Astrocyte of the hippocampus (primary cell): ENCODE results near the gene ZNF148.

Experiments
- DNase-seq: peaks from one replicate; pipeline ENCODE4 v3.0.0; 2011; ENCODE audit warnings: low read depth, low spot score

Gene ZNF148

GRCh38 chr3:125280668-125281361 lies 94.3 kb downstream of the ZNF148 start:
- peak; percentile 96 for DNase-seq

DNA sequence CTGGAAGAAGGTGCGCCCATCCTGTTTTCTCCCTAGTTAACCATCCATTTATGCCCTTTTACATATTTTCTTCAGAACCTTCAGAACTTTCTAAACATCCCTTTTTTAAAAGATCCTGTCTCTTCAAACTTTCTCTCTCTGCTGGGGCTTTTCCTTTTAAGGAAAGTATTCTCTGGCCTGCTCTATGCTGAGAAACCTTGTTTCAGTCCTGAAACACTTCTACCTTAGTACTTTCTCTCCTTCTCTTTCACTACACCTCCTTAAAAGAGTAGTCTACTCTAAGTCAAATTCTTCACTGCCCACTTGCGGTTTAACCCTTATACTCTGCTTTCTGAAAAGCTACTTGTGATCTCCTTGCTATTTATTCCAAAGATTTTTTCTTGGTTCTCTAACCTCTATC lies 97.0 kb downstream of the ZNF148 start:
- DNase-seq, result no peak

- no peak for DNase-seq
These were observed 104.0 kb downstream of the ZNF148 start for GRCh38 chr3:125271127-125271526.

- no peak for DNase-seq
These were observed 107.7 kb downstream of the ZNF148 start for GRCh38 chr3:125267460-125267859.

GRCh38 chr3:125266971-125267370 lies 108.2 kb downstream of the ZNF148 start:
- DNase-seq, result no peak

- DNase-seq, result no peak
These were observed 113.0 kb downstream of the ZNF148 start for GRCh38 chr3:125262161-125262560.

DNA sequence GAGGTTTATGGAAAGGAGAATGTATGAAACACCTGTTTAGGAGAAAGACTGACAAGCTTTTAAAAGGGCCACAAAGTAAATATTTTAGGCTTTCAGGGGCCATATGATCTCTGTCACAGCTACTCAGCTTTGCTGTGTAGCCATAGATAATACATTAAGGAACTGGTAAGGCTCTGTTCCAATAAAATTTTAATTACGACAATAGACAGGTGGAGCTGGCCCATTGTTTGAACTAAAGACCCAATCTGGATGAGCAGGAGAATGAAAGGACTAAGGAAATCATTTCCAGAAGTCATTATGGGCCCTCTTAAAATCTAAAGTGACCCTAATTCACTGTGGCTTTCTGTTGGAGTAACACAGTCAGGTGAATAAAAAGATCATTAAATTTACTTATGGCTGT lies 114.1 kb downstream of the ZNF148 start:
- DNase-seq, result no peak

- no peak for DNase-seq
These were observed 115.0 kb downstream of the ZNF148 start for GRCh38 chr3:125260158-125260557.

DNA sequence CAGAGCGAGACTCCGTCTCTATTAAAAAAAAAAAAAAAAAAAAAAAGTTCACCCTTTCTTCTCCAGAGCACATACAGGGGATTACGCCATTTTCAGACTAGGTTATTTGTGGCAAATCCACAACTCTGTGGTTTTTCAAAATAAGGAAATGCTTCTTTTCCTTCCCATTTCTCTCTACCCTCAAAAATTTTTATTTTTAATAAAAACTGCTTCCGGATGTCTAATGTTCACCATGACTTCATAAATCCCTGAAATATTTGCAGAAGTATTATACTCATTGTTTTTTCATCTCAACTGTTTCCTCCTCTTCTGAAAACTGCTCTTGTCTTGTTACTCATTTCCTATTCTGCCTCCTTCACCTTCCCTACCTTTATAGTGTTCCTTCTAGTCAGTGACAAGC lies 117.6 kb downstream of the ZNF148 start:
- DNase-seq, result no peak

GRCh38 chr3:125256675-125257074 lies 118.5 kb downstream of the ZNF148 start:
- DNase-seq, result no peak

DNA sequence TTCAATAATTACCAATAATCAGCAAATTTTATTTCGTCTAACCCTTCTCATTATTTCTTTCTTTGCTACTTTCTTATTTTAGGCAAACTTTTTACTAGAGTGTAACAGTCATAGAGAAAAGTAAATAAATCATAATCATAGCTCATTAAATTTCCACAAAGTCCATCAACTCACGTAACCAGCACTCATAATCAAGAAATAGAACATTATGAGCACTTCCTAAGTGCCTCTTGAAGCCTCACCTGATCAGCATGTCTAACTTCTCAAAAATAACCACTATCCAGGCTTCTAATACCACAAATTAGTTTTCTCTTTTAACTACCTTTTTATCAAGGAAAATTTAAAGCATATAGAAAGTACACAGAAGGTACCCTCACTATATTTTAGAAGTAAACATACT lies 124.2 kb downstream of the ZNF148 start:
- DNase-seq, result no peak

GRCh38 chr3:125246237-125246636 lies 128.9 kb downstream of the ZNF148 start:
- DNase-seq, result no peak

- no peak for DNase-seq
These were observed 129.6 kb downstream of the ZNF148 start for GRCh38 chr3:125245521-125245920.

GRCh38 chr3:125240496-125240895 lies 134.6 kb downstream of the ZNF148 start:
- peak; percentile 19 for DNase-seq

GRCh38 chr3:125239266-125239665 lies 135.9 kb downstream of the ZNF148 start:
- no peak for DNase-seq

- DNase-seq, result no peak
These were observed 136.4 kb downstream of the ZNF148 start for GRCh38 chr3:125238759-125239158.

DNA sequence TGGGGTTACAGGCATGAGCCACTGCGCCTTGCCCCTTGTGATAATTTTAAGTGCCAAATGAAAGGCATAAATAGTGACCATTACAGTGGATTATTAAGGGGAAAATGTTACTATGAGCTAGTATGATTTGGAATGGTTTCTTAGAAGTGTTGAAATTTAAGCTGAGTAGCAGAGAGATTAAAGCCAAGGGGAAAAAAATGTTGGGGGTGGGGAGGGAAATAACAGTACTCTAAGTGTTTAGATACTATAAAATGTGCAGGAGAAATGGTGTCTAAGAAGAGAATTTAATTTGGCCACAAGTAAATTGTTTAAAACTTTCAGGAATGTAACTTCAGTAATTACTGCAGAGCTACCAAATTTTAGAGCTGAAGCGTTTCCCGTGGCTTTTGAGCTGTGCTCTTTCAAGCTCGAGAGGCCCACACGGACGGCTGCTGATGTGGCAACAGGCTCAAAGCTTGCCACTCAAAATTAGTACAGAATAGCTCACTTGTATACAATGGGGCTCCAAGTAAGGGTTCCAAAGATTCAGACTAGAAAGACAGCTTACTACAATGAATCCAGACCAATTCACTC lies 138.7 kb downstream of the ZNF148 start:
- DNase-seq, result peak; percentile 70

- DNase-seq, result no peak
These were observed 140.3 kb downstream of the ZNF148 start for GRCh38 chr3:125234831-125235230.

- DNase-seq, result no peak
These were observed 142.7 kb downstream of the ZNF148 start for GRCh38 chr3:125232401-125232800.

DNA sequence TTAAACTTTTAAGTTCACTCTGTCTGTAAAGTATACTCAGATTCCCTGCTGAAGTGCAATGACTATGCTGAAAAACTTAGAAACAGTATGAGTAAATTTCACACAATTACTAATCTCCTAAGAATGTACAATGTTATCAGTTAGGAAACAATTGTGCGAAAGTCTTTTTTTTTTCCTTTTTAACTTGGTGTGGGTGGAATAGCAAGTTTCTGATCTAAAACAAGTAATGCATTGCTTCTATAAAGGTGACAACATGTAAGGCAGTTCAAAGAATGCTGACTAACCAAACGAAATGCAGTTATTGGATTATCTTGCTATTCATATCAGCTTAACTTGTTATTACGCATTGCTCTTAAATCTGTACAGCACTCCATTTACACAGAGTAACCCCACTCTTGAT lies 143.2 kb downstream of the ZNF148 start:
- peak; percentile 63 for DNase-seq

DNA sequence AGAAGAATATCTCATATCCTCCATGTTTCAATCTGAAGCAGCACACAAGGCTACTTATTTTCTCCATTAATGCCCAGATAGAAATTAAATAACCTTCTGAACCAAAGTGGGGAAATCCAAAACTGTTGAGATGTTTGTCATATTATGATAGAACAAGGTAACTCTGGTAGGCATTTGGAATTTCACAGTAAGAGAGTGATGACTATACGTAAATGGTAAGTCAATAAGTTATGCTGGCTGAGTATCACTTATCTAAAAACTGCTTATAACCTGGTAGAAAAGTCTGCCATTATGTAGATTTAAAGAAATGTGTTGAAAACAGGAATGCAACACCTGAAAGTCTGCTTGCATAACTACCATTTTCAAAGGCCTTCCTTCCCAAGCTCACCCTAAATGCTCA lies 145.4 kb downstream of the ZNF148 start:
- no peak for DNase-seq

DNA sequence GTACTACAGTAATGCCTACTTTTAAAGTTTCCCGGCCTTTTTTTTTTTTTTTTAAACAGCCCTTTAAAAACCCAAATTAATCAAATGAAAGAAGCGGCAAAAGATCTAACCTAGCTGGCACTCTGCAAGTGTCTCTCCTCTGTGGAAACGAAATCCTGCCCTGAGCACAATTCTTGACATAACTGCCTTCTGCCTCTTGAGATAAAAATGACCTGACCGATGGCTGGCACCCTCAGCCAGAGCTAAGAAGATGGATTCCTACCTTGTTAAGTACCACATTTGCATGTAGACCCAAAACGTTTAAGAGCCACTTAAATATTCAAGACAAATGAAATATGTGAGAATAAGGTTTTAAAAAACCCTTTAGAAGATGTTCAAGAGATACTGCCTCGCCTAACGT lies 146.0 kb downstream of the ZNF148 start:
- no peak for DNase-seq

DNA sequence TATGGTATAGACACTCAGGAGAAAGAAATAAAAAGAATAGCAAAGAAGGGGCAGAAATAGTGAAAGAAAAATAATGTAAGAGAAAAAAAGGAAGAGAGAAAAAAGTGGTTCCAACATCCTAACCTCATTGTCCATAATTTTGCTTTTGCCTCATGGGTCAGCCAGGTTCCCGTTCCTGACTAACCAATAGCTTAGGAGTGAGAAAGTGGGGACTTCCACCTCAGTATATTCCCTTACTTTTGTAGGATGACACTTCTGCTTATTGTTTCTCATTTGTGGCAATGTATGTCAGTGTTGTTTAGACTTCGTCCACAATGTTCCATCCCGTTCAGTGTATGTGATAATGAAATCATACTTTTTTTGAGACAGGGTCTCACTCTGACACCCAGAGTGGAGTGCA lies 153.3 kb downstream of the ZNF148 start:
- DNase-seq, result no peak
